K562 (cell line): ENCODE measurements around the gene ATMIN.

ENCODE experiments used
- CBX8 ChIP-seq: fragments of 200-600 bp; sonication (generic); IDR thresholded peaks from 2 replicates; pipeline ENCODE4 v1.6.1; 2012; ENCODE audit warnings: borderline replicate concordance, mixed run types, low read depth, mild to moderate bottlenecking, moderate library complexity, mixed read lengths, low read length, control low read depth, inconsistent platforms; ENCODE audit not compliant: poor library complexity, severe bottlenecking; ENCODE audit errors: extremely low read depth
- CTCF ChIP-seq, 3 experiments: IDR thresholded peaks in 2 of 3; conservative IDR thresholded peaks in 1 of 3; 2 replicates each; pipeline ENCODE4 v1.5.1; 2011 to 2012; ENCODE audit warnings: low read length in 3 of 3, mild to moderate bottlenecking in 3 of 3, control low read depth in 2 of 3, improper control_type of control experiment in 1 of 3, inconsistent platforms in 1 of 3, low read depth in 1 of 3, mixed read lengths in 1 of 3, moderate library complexity in 1 of 3; ENCODE audit not compliant: insufficient read depth in 2 of 3
- GATAD2A ChIP-seq: fragments of 450-650 bp; IDR thresholded peaks from 2 replicates; pipeline ENCODE4 v1.6.1; 2017
- GTF2F1 ChIP-seq: IDR thresholded peaks from 2 replicates; pipeline ENCODE4 v1.6.1; 2011; ENCODE audit warnings: low read depth, low read length, improper control_type of control experiment
- NR1H2 ChIP-seq: sonication (generic); formaldehyde crosslinking; IDR thresholded peaks from 2 replicates; pipeline ENCODE4 v1.4.0; 2020; ENCODE audit warnings: mild to moderate bottlenecking, missing genetic modification reagents
- POLR2A ChIP-seq: fragments of 450-650 bp; conservative IDR thresholded peaks from 2 replicates; pipeline ENCODE4 v1.6.1; 2016
- RCOR1 ChIP-seq, 2 experiments: IDR thresholded peaks; 2 replicates each; pipeline ENCODE4 v1.6.1; 2012; ENCODE audit warnings: low read depth in 2 of 2, low read length in 2 of 2, borderline replicate concordance in 1 of 2, improper control_type of control experiment in 1 of 2
- SREBF1 ChIP-seq: fragments of 150-350 bp; IDR thresholded peaks from 2 replicates; pipeline ENCODE4 v1.6.1; 2014; ENCODE audit warnings: antibody characterized with exemption, low read depth, low read length, borderline replicate concordance
- TAF1 ChIP-seq: IDR thresholded peaks from 2 replicates; pipeline ENCODE4 v1.6.1; 2011; ENCODE audit warnings: mild to moderate bottlenecking, low read length, moderate library complexity; ENCODE audit not compliant: insufficient read depth, control insufficient read depth, severe bottlenecking; ENCODE audit errors: extremely low read depth
- TAF7 ChIP-seq: fragments of 450-650 bp; IDR thresholded peaks from 2 replicates; pipeline ENCODE4 v1.6.1; 2016; ENCODE audit warnings: missing genetic modification characterization, missing compliant biosample characterization
- TCF7 ChIP-seq: sonication (generic); IDR thresholded peaks from 2 replicates; pipeline ENCODE4 v1.6.1; 2016; ENCODE audit warnings: antibody characterized with exemption, borderline replicate concordance
- ZNF282 ChIP-seq: sonication (generic); formaldehyde crosslinking; IDR thresholded peaks from 2 replicates; pipeline ENCODE4 v1.8.1; 2023; ENCODE audit warnings: missing genetic modification reagents
- ZNF785 ChIP-seq: fragments of 250-450 bp; sonication (Bioruptor Pico); IDR thresholded peaks from 2 replicates; pipeline ENCODE4 v1.4.0; 2020; ENCODE audit warnings: mild to moderate bottlenecking

- TF ChIP-seq SREBF1 = no peak
- TF ChIP-seq ZNF785 (CRISPR knock-in tag) = no peak
- TF ChIP-seq TAF7 (tag) = no peak
- no peak for TF ChIP-seq POLR2A
- no peak for TF ChIP-seq CTCF (IDR thresholded peaks at IDR 0.05 in 2 of 3, conservative IDR thresholded peaks at IDR 0.05 in 1 of 3; ENCODE audit: insufficient read depth in 2 of 3, low read depth in 1 of 3, low read length in 3 of 3)
- no peak for TF ChIP-seq GTF2F1
- TF ChIP-seq TCF7 = no peak
- no peak for TF ChIP-seq CBX8
- no peak for TF ChIP-seq GATAD2A
- TF ChIP-seq NR1H2 (CRISPR knock-in tag) = no peak
- no peak for TF ChIP-seq ZNF282
- no peak for TF ChIP-seq TAF1
- TF ChIP-seq RCOR1 (IDR thresholded peaks at IDR 0.05; ENCODE audit: borderline replicate concordance in 1 of 2, low read depth in 2 of 2, low read length in 2 of 2) = no peak
Measured at GRCh38 chr16:80988756-80989155, 46.9 kb upstream of the ATMIN start.
